HG02678 (cell line): ENCODE measurements around the gene PEX14.

Experiments
- ATAC-seq: cut with Tn5 transposase; IDR thresholded peaks from one replicate; pipeline ENCODE4 v1.9.1; 2021; ENCODE audit warnings: mild to moderate bottlenecking, moderate library complexity; ENCODE audit not compliant: unreplicated experiment

PEX14 gene

GRCh38 chr1:10586125-10586524 is 111.4 kb downstream of the PEX14 start:
- no peak for ATAC-seq

GRCh38 chr1:10588640-10589039 is 113.9 kb downstream of the PEX14 start:
- no peak for ATAC-seq

DNA sequence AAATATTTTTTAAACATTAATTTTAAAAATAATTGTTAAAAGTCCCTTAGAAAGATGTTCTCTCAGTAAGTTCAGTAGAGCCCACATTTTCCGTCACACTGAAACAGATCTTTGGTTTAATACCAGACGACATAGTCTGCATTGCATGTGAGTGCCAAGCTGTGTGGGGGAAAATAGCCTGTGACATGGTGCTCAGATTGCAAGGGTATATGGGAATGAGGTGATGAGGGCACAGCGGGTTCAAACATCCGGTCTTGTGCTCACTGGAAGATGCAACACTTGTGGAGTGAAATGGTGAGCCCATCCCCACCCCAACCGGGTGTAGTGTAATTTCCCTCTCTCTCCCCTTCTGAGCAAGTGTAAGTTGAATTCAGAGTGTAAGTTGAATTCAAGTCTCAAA is 114.3 kb downstream of the PEX14 start:
- no peak for ATAC-seq

GRCh38 chr1:10591010-10591409 is 116.3 kb downstream of the PEX14 start:
- ATAC-seq, result no peak

- ATAC-seq, result no peak
Measured at GRCh38 chr1:10592373-10592772, 117.6 kb downstream of the PEX14 start.

DNA sequence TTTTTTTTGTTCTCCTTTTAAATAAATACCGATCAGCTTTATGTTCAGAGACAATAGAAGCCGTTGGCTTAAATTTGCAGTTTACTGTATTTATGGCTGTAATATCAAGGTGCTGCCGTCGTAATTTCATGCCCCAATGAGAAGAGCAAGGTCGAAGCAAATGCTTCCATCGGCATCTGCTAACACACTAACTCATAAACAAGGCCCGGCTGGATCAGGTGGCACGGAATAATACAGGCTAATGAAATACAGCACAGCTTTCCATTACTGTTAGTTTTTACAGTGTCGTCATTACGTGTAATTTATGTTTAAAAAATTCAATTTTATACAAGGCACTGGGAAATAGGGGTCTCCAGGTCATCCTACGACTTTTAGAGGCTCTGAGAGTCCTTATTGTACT is 119.0 kb downstream of the PEX14 start:
- ATAC-seq, result no peak

GRCh38 chr1:10594595-10595223 is 120.0 kb downstream of the PEX14 start:
- ATAC-seq, result no peak

DNA sequence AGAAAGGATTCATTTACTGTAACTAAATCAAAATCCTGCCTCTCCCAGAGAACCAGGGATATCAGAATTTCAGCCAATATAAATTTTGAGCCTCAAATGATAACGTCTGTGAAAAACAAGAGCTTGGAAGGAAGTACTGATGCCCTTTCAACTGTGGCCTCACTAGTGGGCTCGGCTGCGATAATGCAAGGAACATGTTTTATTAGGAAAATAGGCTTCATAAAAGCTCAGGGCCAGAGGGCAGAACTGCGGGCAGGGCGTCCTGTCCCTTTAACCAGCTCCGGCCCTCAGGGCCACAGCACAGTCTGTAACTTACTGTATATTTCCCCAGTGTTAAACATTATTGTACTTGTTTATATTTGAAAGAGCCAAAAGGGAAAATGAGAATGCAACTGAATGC is 122.0 kb downstream of the PEX14 start:
- no peak for ATAC-seq

DNA sequence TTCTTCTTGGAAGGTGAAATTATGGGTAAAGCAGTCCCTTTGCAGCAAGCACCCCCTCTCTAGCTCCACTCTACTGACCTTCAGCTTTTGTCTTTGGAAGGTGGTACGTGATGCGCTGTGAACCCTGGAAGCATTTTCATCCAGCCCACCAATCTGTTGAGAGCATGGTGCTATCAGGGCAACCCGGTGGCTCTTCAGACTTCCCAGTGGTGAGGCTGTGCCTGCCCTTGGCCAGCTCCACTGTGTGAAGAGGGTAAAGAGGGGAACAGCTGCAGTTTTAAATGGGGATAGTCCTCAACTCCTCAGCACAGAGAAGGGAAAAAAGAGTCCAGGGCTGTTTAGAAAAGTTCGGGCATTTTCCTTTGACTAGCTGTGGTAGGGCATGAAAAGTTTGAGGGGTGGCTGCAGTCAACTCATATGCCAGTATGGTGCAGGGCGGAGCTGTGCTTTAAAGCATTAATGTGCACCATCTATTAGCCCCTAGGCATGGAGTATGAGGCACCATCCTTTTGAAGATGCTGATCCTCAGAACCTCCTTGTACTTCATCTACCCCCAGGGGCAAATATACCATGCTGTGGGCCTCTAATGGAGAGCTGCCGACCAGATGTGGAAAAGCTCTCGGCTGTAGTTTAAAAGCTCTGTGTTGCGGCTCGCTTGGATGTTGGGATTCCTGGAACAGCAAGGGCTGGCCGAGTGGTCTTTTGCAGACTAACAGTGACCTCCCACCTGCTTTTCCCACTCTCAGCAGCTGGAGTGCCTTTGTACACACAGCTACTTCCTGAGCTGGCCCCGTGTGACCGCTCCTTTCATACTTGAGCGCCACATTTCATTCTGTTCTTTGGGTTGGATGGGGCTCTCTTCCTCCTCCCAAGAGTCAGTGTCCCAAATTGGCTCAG is 123.0 kb downstream of the PEX14 start:
- no peak for ATAC-seq

- ATAC-seq, result no peak
Measured at GRCh38 chr1:10598389-10598702, 123.6 kb downstream of the PEX14 start.

DNA sequence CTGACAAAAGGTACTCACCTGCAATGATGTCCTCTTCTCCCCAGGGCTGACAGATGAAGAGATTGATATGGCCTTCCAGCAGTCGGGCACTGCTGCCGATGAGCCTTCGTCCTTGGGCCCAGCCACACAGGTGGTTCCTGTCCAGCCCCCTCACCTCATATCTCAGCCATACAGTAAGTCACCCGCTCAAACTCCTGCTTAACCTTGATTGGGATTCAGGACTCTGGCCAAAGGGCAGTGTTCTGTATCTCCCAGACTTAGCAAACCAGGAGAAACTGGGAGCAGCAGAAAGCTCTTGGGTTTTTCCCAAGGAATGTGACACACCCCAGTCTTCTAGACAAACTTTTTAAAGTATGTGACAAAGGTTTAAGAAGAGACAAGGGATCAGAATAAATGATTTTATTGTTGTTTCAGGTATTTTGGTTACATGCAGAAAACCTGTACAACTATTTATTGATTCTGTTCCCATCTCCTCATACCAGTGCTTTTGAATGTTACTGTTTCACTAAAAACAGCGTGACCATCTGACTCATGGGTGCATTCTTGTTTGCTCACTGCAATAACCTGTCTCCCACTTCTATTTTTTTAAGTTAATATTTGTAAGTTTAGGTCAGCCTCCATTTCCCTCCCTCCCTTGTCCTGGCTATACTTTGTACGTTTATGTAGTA is 124.6 kb downstream of the PEX14 start:
- ATAC-seq, result no peak

GRCh38 chr1:10601342-10602070 is 126.8 kb downstream of the PEX14 start:
- ATAC-seq, result no peak

GRCh38 chr1:10602936-10603335 is 128.2 kb downstream of the PEX14 start:
- ATAC-seq, result no peak

DNA sequence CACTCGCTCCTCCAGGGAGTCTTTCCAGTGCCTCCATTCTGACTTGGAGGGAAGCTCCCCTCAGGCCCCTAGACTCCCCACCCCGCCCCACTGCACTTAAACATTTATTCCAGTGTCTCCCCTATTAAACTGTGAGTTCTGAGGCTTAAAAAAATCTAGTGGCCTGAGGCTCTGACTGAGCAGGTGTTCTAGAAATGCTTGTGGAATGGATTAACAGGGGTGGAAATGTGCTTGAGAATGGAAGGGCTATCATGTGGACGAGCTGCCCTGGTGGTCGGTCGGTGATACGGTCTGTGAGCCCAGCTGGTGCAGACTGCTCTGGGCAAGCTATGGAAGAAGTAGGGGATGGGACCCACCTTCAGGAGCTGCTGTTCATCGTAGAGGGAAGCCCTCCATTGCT is 130.2 kb downstream of the PEX14 start:
- no peak for ATAC-seq

GRCh38 chr1:10606064-10606463 is 131.3 kb downstream of the PEX14 start:
- no peak for ATAC-seq

DNA sequence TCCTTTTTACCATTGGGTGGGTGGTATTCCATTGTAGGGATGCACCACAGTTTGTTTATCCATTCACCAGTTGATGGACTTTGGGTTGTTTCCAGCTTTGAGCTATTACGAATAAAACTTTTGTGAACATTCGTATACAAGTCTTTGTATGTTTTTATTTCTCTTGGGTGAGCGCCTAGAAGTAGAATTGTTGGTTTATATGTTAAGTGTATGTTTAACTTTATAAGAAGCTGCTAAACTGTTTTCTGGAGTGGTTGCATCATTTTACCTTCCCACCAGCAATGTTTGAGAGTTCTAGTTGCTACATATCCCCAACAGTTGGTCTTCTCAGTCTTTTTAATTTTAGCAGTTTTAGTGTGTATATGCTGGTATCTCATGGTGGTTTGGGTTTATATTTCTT is 132.5 kb downstream of the PEX14 start:
- ATAC-seq, result no peak

DNA sequence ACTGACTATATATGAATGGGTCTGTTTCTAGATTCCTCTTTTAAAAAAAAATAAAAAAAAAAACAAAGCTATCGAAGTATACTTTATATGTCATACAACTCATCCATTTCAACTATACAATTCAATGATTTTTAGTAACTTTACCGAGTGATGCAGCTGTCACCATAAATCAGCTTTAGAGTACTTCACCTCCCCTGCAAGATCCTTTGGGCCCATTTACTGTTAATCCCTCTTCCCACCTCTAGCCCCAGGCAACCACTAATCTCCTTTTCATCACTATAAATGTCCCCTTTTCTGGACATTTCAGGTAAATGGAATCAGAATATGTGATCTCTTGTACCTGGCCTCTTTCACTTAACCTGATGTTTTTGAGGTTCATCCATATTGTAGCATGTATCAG is 133.9 kb downstream of the PEX14 start:
- no peak for ATAC-seq

- no peak for ATAC-seq
Measured at GRCh38 chr1:10610901-10611600, 136.3 kb downstream of the PEX14 start.

GRCh38 chr1:10612436-10613160 is 137.8 kb downstream of the PEX14 start:
- ATAC-seq, result no peak

DNA sequence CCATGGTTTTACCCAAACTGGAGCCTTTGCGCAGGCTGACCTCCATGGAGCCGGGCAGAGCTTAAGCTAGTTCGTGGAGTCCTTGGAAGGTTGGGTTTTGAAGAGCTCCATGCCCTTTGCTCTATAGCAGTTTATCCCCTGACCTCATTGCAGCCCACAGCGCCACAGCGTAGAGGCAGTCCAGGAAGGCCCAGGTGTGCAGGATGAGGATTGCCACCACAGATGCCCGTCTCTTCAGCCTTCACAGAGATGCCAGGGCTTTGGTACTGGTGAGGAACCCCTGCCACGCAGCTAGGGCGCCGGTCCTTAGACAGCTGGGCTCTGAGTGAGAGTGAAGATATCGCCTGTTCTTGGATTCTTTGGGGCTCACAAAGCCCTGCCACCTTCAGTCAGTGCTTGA is 138.6 kb downstream of the PEX14 start:
- ATAC-seq, result no peak
